Nucleus accumbens (tissue), 56 donors: ENCODE measurements around the gene RNF148.
A peak's percentile ranks its signal among the peaks of the same experiment; 100 is the strongest.
"Not testable (repeated sequence)": the region's sequence is repeated elsewhere in the genome, so short reads cannot be mapped to it uniquely, and the experiment has no call there.

Experiments used
- DNase-seq, 56 donors: peaks; one replicate each; lab custom pipeline; 2025; lab: John Stamatoyannopoulos, UW

The RNF148 gene

DNA sequence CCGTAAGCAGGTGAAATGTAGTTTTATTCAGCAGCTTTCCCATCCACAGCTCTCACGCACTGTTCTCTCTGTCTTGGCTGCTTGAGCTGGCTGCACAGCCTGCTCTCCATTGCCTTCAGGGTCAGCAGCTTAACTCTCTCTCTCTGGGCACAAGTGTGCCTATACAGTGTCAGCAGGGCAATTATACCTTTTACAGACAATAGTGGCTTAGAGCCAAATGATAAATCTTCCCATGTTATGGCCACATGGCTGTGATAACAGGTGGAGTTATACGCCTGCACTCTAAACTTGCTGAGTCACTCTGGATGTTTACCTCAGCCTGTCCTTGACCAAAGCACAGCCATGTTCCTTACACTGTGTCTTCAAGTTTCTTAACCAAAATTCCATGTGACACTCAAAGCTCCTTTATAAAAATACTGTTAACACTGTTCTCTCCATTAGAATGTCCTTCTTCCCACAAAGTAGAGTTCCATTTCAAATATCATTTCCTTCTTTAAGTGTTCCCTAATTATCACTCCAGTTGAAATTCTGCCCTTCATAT lies 9.9 kb downstream of the RNF148 start:
- DNase-seq, result no peak

DNA sequence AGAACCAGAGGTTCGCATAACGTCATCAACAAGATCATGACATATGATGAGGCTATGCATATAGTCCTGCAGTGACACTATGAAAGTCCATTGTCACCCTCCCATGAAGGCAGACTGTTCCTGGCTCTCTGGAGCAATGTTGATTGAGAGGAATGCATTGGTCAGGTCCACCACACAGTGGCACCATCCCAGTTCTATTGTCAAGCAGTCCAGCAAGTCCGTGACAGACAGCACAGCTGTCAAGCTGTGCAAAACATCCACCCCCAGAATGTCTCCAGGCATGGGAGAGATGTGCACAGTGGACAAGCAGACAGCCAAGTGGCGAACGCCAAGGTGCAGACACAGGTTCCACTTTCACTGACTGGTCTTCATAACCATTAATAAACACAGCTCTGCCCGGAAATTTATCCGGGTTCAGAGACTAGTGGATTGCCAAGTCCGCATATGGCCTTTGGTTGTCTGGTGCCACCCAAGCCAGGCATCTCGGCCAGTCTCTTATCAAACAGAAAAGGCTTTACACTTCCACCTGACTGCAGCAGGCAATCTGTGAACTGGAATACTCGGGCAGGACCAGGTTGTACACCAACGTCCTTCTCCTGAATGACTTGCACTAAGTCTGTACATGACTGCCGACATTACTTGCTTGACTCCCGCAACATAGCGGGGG lies 11.0 kb downstream of the RNF148 start:
- DNase-seq, result no peak

DNA sequence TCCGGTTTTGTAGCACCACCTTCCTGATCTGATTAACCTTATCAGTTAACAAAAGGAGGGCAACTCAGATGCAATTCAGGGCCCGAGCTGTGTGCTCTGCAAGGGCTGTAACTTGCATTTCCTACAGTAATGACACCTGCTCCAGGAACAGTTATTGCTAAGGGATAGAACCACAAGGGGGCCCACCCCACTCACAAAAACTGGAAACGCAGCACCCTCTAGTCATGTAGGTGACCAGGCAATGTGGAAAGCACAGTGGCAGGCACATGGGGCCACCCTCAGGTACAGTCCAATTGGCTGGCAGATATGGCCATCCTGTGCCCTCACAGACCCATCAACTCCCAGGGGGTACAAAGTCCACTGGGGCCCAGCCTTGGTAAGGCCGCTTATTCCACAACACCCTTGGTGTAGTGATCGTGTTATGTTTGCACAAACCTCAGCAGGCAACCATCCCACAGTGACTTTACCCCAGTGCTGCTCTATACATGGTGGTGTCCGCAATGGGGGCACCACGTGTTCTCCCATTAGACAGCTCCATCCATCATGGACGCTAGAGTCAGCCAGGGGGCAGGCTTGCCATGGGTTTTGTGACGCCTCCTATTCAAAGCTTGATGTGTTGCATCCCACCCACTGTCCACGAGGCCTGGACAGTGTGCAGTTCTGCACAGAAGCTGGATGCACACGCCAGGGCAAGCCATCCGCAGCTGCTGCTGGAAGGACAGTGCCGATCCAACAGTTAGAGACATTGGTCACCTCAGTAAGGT lies 13.2 kb downstream of the RNF148 start:
- DNase-seq, result no peak

DNA sequence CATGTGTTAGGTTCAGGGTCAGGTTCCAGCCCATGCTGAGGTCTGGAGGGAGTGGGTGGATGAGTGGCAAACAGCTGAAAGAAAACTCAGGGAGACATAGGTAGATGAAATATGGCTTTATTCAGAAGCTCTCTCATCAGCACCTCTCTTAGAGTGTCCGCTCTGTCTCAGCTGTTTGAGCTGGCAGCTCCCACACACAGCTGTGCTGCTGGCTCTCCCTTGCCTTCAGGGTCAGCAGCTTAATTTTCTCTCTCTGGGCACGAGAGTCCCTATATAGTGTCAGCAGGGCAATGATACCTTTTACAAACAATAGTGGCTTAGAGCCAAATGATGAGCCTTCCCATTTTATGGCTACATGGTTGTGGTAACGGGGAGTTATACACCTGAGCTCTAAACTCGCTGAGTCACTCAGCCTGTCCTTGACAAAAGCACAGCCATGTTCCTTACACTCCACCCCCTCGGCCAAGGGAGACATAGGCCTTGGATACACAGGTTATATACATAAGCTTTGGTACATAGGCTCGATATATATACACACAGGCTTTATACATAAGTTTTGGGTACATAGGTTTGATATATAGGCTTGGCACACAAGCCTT lies 14.2 kb downstream of the RNF148 start:
- DNase-seq, result no peak

DNA sequence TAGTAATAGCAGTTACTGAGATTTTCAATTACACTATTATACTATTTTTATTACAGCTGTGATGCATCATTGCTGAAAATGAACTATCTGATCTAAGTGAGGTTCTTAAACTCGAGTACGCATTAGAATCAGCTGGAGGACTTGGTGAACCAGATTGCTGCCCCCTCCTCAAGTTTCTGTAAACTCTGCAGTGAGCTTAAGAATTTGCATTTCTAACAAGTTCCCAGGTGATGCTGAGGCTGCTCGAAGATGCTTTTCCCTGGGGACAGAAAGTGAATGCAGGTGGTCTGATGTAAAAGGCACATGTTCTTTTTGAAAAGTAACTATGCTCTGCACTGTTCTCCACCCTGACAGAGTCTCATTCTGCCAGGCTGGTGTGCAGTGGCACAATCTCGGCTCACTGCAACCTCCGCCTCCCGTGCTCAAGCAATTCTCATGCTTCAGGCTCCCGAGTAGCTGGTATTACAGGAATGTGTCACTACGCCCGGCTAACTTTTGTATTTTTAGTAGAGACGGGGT lies 16.3 kb downstream of the RNF148 start:
- DNase-seq, result no peak

DNA sequence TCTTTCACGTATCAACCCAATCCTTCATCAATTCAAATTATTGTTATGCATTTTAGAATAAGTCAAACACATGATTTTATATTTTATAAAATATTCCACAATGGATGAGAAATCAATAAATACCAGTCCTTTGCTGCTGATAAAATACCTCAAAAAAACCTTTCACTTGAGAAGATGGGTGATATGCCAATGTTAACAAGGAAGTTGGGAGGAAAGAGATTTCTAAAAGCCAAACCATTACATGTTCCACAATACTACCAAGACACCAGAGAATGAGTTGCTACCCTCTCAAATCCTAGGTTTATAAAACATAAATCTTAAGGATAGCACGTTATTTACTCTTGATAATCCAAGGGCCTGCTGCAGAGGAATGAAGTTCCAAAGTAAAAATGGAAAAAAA lies 18.2 kb downstream of the RNF148 start:
- no peak for DNase-seq

DNA sequence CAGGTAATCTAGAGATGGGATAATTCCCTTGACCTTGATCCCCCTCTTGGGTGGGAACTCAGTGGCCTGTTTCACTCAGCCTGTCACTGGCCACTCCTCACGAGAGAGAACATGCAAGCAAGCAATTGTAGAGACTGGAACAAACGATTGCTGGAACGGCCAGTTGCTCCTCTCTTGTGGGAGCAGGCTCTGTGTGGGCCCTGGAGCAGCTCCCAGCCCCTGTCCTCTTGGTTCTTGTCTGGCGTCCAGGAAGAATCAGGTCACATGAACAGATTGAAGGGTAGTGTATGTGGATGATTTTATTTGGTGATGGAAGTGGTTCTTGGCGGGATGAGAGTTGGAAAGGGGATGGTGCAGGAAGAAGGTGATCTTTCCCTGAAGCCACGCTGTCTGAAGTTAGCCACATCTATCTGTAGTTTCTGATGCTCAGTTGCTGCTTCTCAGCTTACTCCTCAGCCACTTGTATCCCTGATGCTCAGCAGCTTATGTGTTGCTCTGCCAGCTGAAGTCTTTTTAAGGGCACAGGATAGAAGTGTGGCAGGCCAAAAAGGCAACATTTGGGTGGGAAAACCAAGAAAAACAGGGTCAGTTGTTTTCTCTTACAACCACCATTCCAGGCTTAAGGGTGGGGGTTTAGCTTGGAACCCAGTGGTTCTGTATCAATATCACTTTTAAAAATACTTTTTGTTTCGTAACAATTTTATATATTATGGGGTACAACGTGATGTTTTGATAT lies 19.7 kb downstream of the RNF148 start:
- no peak for DNase-seq

DNA sequence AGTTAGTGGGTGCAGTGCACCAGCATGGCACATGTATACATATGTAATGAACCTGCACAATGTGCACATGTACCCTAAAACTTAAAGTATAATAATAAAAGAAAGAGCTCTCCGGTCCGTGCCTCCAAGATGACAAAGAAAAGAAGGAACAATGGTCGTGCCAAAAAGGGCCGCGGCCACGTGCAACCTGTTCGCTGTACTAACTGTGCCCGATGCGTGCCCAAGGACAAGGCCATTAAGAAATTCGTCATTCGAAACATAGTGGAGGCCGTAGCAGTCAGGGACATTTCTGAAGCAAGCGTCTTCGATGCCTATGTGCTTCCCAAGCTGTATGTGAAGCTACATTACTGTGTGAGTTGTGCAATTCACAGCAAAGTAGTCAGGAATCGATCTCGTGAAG lies 21.5 kb downstream of the RNF148 start:
- DNase-seq, result not testable (repeated sequence)

DNA sequence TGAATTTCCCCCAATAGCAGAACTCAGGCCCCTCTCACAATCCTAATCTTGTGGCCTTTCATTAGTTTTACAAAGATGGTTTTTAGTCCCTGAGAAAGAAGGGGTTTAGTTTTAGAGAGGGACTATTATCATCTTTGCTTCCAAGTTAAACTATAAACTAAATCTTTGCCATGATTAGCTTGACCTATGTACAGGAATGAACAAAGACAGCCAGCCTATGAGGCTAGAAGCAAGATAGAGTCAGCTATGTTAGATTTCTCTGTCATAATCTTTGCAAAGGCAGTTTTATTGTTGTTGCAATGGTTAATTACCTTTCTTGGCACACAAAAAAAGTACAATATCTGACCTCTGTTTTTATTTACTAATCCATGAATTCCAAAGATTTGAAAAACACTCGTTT lies 22.9 kb downstream of the RNF148 start:
- no peak for DNase-seq

DNA sequence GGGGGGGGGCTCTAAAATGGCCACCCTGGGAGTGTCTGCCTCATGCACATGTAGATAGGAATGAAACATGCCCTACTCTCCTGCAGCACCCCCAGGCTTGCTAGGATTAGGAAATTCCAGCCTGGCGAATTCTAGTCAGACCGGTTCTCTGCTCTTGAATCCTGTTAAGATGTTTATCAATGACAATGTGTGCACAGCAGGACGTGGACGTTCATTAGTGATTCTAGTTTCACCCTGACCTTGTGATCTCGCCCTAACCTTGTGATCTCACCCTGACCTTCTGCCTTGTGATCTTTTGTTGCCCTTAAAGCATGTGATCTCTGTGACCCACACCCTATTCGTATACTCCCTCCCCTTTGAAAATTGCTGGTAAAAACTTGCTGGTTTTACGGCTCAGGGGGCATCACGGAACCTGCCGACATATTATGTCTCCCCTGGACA lies 23.4 kb downstream of the RNF148 start:
- DNase-seq, result not testable (repeated sequence)

DNA sequence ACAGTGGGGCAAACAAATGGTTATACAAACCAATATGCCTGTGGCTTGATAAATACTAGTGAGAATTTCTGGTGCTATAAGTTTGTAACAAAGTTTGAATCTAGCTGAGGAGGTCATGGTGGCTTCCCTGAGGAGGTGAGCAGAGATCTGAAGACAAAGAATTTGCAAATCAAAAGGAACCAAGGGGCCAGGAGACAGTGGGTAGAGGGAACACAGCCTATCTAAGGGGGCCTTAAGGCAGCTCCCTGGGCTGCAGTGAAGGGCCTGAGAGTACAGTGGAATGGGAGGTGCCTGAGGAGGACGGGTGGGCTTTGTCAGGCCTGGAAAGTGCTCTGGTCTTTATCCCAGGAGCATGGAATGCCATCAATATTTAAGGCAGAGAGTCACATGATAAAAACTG lies 25.6 kb downstream of the RNF148 start:
- DNase-seq, result no peak

DNA sequence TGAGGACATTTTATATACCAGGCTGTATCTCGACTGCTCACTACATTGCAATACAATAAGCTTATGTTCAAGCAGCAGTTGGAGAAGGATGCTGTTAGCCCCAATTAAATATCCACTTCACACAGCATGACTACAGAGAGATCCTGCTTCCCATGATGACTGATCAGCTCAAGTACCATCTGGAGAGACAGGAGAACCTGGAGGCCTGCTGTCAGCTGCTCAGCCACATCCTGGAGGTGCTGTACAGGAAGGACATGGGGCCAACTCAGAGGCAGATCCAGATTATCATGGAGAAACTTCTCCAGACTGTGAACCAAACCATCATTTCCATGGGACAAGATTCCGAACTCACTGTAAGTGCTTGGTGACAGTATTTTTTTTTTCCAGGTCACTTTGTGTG lies 26.3 kb downstream of the RNF148 start:
- DNase-seq, result no peak

DNA sequence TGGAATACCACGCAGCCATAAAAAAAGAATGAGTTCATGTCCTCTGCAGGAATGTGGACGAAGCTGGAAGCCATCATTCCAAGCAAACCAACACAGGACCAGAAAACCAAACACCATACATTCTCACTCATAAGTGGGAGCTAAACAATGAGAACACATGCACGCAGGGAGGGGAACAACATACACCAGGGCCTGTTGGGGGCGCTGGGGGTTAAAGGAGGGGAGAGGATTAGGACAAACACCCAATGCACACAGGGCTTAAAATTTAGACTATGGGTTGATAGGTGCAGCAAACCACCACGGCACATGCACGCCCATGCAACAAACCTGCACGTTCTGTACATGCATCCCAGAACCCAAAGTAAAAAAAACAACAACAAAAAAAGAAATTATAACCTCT lies 27.1 kb downstream of the RNF148 start:
- DNase-seq, result no peak

DNA sequence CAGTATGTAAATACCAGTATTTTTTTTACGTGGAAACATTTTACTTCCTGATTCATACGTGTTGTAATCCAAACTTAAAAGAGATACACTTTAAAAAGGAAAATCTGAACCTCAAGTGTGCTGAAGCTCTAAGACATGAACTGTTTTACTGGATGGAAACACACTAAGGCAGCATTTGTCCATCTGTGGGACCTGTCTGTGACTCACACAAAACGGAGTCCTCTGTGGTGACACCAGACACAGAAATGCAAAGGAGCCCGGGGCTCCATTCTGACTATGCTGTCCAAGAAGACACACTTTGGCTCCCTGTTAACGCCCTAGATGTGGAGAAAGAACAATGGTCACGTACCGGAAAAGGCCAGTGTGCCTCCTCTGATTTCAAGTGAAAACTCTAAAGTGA lies 27.7 kb downstream of the RNF148 start:
- no peak for DNase-seq

DNA sequence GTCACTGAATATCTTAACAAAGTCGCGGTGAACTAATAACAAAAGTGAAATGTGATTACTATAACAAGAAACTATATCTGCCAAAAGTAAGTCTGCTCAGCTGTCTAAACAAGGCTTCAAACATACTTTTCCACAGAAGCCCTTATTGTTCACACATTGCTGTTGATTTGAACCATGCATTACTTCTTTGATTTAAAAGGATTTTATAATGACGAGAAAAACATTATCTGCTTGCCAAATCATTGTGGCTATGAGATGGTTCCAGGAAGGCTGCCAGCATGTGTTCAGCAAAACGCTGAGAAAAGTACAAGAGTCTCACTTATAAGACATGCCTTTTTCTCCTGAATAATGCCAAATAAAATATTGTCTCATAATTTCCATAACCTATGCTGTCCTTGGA lies 28.2 kb downstream of the RNF148 start:
- DNase-seq, result no peak

DNA sequence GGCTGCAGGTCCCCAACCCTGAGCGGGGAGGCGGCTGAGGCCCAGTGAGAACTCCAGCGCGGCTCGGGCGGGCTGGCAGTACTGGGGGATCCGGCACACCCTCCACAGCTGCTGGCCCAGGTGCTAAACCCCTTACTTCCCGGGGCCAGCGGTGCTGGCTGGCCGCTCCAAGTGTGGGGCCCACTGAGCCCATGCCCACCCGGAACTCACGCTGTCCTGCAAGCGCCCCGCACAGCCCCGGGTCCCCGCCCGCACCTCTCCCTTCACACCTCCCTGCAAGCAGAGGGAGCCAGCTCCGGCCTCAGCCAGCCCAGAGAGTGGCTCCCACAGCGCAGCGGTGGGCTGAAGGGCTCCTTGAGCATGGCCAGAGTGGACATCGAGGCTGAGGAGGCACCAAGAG lies 28.8 kb downstream of the RNF148 start:
- DNase-seq, result no peak

DNA sequence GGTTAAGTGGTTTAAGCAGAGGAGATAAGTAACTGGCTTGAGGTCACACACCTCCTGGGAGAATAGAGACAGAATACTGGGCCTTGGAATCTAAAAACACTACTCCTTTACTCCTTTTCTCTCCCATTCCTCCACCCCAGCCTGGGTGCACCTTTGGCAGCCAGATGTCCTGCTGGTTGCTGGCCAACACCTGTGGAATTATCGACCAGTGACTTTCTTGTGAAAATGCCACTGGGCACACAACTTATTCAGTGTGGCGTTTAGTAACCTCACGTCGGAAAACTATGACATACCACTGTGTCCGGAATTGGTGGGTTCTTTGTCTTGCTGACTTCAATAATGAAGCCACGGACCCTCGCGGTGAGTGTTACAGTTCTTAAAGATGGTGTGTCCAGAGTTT lies 30.2 kb downstream of the RNF148 start:
- DNase-seq, result no peak

DNA sequence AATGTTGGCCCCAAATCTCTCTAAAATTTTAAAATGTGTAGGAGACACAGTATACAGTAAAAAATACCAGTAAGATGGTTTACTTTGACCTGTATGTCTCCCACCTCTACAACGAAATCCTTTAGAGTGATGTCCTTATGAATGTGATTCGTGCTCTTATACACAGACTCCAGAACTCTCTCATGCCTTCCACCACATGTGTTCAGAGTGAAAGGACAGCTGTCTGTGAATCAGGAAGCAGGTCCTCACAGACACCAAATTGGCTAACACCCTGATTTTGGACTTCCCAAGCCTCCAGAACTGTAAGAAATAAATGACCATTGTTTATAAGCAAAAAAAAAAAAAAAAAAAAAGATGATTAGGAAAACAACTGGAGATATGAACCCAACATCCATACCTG lies 39.0 kb downstream of the RNF148 start:
- no peak for DNase-seq

DNA sequence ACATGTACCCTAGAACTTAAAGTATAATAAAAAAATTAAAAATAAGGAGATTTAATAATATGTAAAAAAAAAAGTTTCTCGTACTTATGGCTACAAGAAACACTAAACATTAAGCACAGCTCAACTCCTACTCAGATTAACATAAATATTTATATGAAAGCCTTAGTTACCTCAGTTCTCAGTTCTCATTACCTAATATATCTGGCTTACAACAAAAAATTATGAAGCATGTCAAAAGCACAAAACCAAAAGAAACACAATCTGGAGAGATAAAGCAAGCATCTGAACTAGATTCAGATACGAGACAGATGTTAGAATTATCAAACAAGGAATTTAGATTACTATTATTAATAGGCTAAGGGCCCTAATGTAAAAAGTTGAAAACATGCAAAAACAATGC lies 43.9 kb downstream of the RNF148 start:
- no peak for DNase-seq

DNA sequence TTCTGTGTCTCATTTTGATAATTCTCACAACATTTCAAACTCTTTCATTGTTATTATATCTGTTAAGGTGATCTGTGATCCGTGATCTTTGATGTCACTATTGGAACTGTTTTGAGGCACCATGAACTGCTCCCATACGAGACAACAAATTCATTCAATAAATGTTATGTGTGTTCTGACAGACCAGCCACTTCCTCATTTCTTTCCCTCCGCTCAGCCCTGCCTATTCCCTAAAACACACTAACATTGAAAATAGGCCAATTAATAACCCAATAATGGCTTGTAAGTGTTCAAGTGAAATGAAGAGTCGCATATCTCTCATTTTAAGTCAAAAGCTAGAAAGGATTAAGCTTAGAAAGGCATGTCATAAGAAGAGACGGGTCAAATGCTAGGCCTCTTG lies 49.0 kb downstream of the RNF148 start:
- no peak for DNase-seq

DNA sequence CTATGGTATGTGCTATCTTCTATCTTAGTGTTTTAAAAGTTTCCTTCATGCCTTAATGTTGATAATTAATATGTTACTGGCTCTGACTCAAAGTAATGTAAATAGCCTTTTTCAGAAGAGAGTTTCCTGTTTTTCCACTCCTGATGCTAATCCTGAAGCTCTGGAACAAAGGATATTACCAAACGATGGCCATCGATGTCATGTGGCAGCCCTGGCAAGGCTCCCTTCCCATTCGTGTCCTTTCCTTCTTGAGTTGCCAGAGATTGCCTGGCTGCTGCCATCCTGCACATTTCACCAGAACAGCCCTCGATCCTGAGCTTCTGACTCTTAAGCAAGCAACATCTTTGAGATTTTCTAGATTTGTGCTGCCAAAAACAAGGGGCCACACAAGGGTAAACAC lies 49.8 kb downstream of the RNF148 start:
- DNase-seq, result peak in 1 of 56 donors; percentile 1
